HCT116 (cell line): ENCODE results near the gene EMD. TPM values are rescaled to one million over a fixed set of nuclear protein-coding genes. Genes with fewer than 3 reads are reported as not detected.
A peak's percentile ranks its signal among the peaks of the same experiment; 100 is the strongest.

Experiments used
- ATAC-seq: fragments of 200-7000 bp; cut with Tn5 transposase; 2 replicates; pipeline ENCODE4 v1.9.1; 2020; ENCODE audit warnings: mild to moderate bottlenecking, moderate library complexity
- BruUV-seq: library from RNA; stranded (reverse); fragments of 400-500 nt; replicated peaks from 2 replicates; lab custom pipeline; 2021; lab: Mats Ljungman, UMichigan
- CTCF ChIA-PET: fragments of 300-600 bp; sonication (Branson Sonifier 250); formaldehyde crosslinking; loops from one replicate; lab custom pipeline; 2021; ENCODE audit warnings: antibody characterized with exemption; lab: Charles Lee
- POLR2A ChIA-PET: fragments of 300-600, 350-600 bp; sonication (Branson Sonifier 250); formaldehyde crosslinking; loops from one replicate; lab custom pipeline; 2021; ENCODE audit warnings: antibody characterized with exemption; lab: Charles Lee
- RAD21 ChIA-PET, 2 experiments: fragments of 300-600 bp; sonication (Branson Sonifier 250); formaldehyde crosslinking; loops; one replicate each; lab custom pipeline; 2023; ENCODE audit warnings: low total read pairs in 2 of 2; ENCODE audit not compliant: uncharacterized antibody in 2 of 2, unreplicated experiment in 2 of 2, low non-redundant PET in 1 of 2; lab: Charles Lee
- DNase-seq: peaks from one replicate; pipeline ENCODE4 v3.0.0-alpha.2; 2010; ENCODE audit warnings: low read depth, low spot score
- H2AFZ ChIP-seq: fragments of 200-600 bp; shearing (Covaris generic), sonication (generic); 2 replicates; pipeline ENCODE4 v1.6.1; 2017; ENCODE audit warnings: low read depth, mixed run types, mixed read lengths, antibody characterized with exemption, low read length; ENCODE audit not compliant: poor library complexity, severe bottlenecking
- H3K27ac ChIP-seq: 2 replicates; pipeline ENCODE4 v1.5.1; 2012; ENCODE audit warnings: low read depth, low read length
- H3K27me3 ChIP-seq: fragments of 200-600 bp; sonication (generic); 2 replicates; pipeline ENCODE4 v1.6.1; 2016; ENCODE audit warnings: mixed run types, low read length, mixed read lengths; ENCODE audit not compliant: insufficient read depth
- H3K36me3 ChIP-seq, 2 experiments: fragments of 200-500 bp in 1 of 2; fragments of 200-600 bp in 1 of 2; sonication (Bioruptor generic) in 1 of 2; sonication (generic) in 1 of 2; 2 replicates each; pipeline versions ENCODE4 v1.5.1 to v1.6.1; 2014 to 2016; ENCODE audit warnings: low read length in 2 of 2, inconsistent platforms in 1 of 2, mixed read lengths in 1 of 2, mixed run types in 1 of 2; ENCODE audit not compliant: insufficient read depth in 2 of 2, control insufficient read depth in 1 of 2
- H3K4me1 ChIP-seq, 2 experiments: fragments of 200-600 bp in 1 of 2; sonication (generic) in 1 of 2; 2 replicates each; pipeline versions ENCODE4 v1.5.1 to v1.6.1; 2012 to 2017; ENCODE audit warnings: low read length in 2 of 2, inconsistent platforms in 1 of 2, mild to moderate bottlenecking in 1 of 2, mixed read lengths in 1 of 2, mixed run types in 1 of 2, moderate library complexity in 1 of 2; ENCODE audit not compliant: insufficient read depth in 2 of 2, control insufficient read depth in 1 of 2
- H3K4me2 ChIP-seq: fragments of 200-600 bp; sonication (generic); 2 replicates; pipeline ENCODE4 v1.6.1; 2017; ENCODE audit warnings: mixed run types, low read length, mixed read lengths
- H3K4me3 ChIP-seq, 2 experiments: fragments of 200-600 bp in 1 of 2; sonication (generic) in 1 of 2; replicated peaks in 1 of 2; 2 replicates each; pipeline ENCODE4 v1.5.1; 2011 to 2016; ENCODE audit warnings: low read length in 2 of 2, control low read depth in 1 of 2, low read depth in 1 of 2, mild to moderate bottlenecking in 1 of 2, mixed read lengths in 1 of 2, mixed run types in 1 of 2
- H3K79me2 ChIP-seq: fragments of 200-600 bp; sonication (generic); 2 replicates; pipeline ENCODE4 v1.6.1; 2017; ENCODE audit warnings: mild to moderate bottlenecking, mixed run types, low read length, moderate library complexity, mixed read lengths; ENCODE audit not compliant: insufficient read depth
- H3K9ac ChIP-seq: fragments of 200-600 bp; sonication (generic); 2 replicates; pipeline ENCODE4 v1.6.1; 2016; ENCODE audit warnings: low read length, mixed read lengths
- H3K9me2 ChIP-seq: fragments of 200-600 bp; sonication (generic), shearing (Covaris generic); 2 replicates; pipeline ENCODE4 v1.6.1; 2017; ENCODE audit warnings: mixed run types, mild to moderate bottlenecking, moderate library complexity; ENCODE audit not compliant: insufficient read depth
- H3K9me3 ChIP-seq, 2 experiments: fragments of 200-500 bp in 1 of 2; fragments of 200-600 bp in 1 of 2; sonication (Bioruptor generic) in 1 of 2; sonication (generic) in 1 of 2; 2 replicates each; pipeline ENCODE4 v1.6.1; 2014 to 2017; ENCODE audit warnings: low read length in 2 of 2, mixed read lengths in 2 of 2, inconsistent platforms in 1 of 2, low read depth in 1 of 2, mild to moderate bottlenecking in 1 of 2, mixed run types in 1 of 2, moderate library complexity in 1 of 2; ENCODE audit not compliant: control insufficient read depth in 1 of 2, insufficient read depth in 1 of 2
- H4K20me1 ChIP-seq: fragments of 200-600 bp; sonication (generic), shearing (Covaris generic); 2 replicates; pipeline ENCODE4 v1.6.1; 2017; ENCODE audit warnings: mixed run types, mild to moderate bottlenecking, moderate library complexity; ENCODE audit not compliant: insufficient read depth
- CBX3 ChIP-seq: IDR thresholded peaks from 2 replicates; pipeline ENCODE4 v1.6.1; 2012; ENCODE audit warnings: low read depth
- CEBPB ChIP-seq: IDR thresholded peaks from 2 replicates; pipeline ENCODE4 v1.6.1; 2012; ENCODE audit warnings: low read depth
- CTCF ChIP-seq, 3 experiments: fragments of 200-600 bp in 1 of 3; sonication (generic) in 1 of 3; IDR thresholded peaks in 2 of 3; conservative IDR thresholded peaks in 1 of 3; 2 replicates each; pipeline ENCODE4 v1.5.1; 2012 to 2017; ENCODE audit warnings: low read depth in 2 of 3, low read length in 2 of 3, antibody characterized with exemption in 1 of 3, borderline replicate concordance in 1 of 3, control low read depth in 1 of 3, mild to moderate bottlenecking in 1 of 3, mixed read lengths in 1 of 3, mixed run types in 1 of 3, moderate library complexity in 1 of 3; ENCODE audit not compliant: insufficient read depth in 1 of 3
- ELF1 ChIP-seq: IDR thresholded peaks from 2 replicates; pipeline ENCODE4 v1.6.1; 2012; ENCODE audit warnings: low read depth, borderline replicate concordance
- EZH2 ChIP-seq: fragments of 200-600 bp; sonication (generic); IDR thresholded peaks from 2 replicates; pipeline ENCODE4 v1.6.1; 2017; ENCODE audit warnings: antibody characterized with exemption, mixed run types
- EZH2phosphoT487 ChIP-seq: fragments of 200-600 bp; IDR thresholded peaks from 2 replicates; pipeline ENCODE4 v1.6.1; 2018; ENCODE audit warnings: antibody characterized with exemption, borderline replicate concordance
- FOSL1 ChIP-seq: IDR thresholded peaks from 2 replicates; pipeline ENCODE4 v1.6.1; 2012; ENCODE audit warnings: low read depth
- JUND ChIP-seq: IDR thresholded peaks from 2 replicates; pipeline ENCODE4 v1.6.1; 2012
- POLR2A ChIP-seq: IDR thresholded peaks from 2 replicates; pipeline ENCODE4 v1.7.0; 2011; ENCODE audit warnings: borderline replicate concordance; ENCODE audit not compliant: insufficient read depth, insufficient read length; ENCODE audit errors: extremely low read depth
- POLR2AphosphoS5 ChIP-seq: IDR thresholded peaks from 2 replicates; pipeline ENCODE4 v1.6.1; 2011; ENCODE audit warnings: mild to moderate bottlenecking, low read depth, low read length, moderate library complexity
- TCF7L2 ChIP-seq: IDR thresholded peaks from 2 replicates; pipeline ENCODE4 v1.7.0; 2011; ENCODE audit warnings: borderline replicate concordance, inconsistent platforms; ENCODE audit not compliant: insufficient read depth, insufficient read length; ENCODE audit errors: extremely low read depth
- YY1 ChIP-seq: IDR thresholded peaks from 2 replicates; pipeline ENCODE4 v1.6.1; 2011; ENCODE audit warnings: low read length, low read depth, moderate library complexity, mild to moderate bottlenecking; ENCODE audit not compliant: insufficient replicate concordance; ENCODE audit errors: extremely low read depth
- ZBTB33 ChIP-seq: IDR thresholded peaks from 2 replicates; pipeline ENCODE4 v1.6.1; 2011; ENCODE audit warnings: mild to moderate bottlenecking, low read length, moderate library complexity; ENCODE audit not compliant: insufficient replicate concordance; ENCODE audit errors: extremely low read depth
- ZFX ChIP-seq: fragments of 450-650 bp; IDR thresholded peaks from 2 replicates; pipeline ENCODE4 v1.6.1; 2017
- intact Hi-C: fragments of 100-400 bp; cut with micrococcal nuclease; formaldehyde crosslinking; loops from 2 replicates; pipeline ENCODE4 v1.10.0; 2022
- total RNA-seq: library from RNA; stranded (reverse); gene quantifications from one replicate; pipeline ENCODE4 v1.2.1, GENCODE V29; 2021; ENCODE audit not compliant: unreplicated experiment

Gene EMD
- total RNA-seq, 1 experiment from 2014 or later = 102 TPM

- H3K79me2 ChIP-seq = peaks cover 19% of the 10 kb centered on the region
- intact Hi-C loops = no loop called here
- no peaks in the 10 kb centered on the region for H3K27me3 ChIP-seq
- H3K9ac ChIP-seq = no peak overlapping the region
- H3K36me3 ChIP-seq = peaks cover 0 to 27% of the 10 kb centered on the region in 2 experiments; a peak in 1 of 4 replicates
- TF ChIP-seq EZH2 (no peak), POLR2A (peak; percentile 74), CBX3 (no peak), FOSL1 (no peak), POLR2AphosphoS5 (peak; percentile 78)
- TF ChIP-seq, all 23 proteins: peak for 2
- peak; percentile 14 for ATAC-seq
- DNase-seq = no peak
- ChIA-PET POLR2A (interaction anchor here (2.8 kb wide), 1 partner anchor 8 kb away, joined by 10 read pairs; the partner anchor contains the start of gene DNASE1L1), CTCF (no interaction called here), RAD21 (no interaction called here)
- no peak overlapping the region for H2AFZ ChIP-seq
- no peak overlapping the region for H3K4me2 ChIP-seq
- BruUV-seq = no TSS peak
- no peaks in the 10 kb centered on the region for H3K9me3 ChIP-seq
- no peak overlapping the region for H3K4me3 ChIP-seq
- H3K9me2 ChIP-seq = no peaks in the 10 kb centered on the region
- H3K4me1 ChIP-seq = peaks cover 0 to 21% of the 10 kb centered on the region in 2 experiments; a peak in 2 of 4 replicates
- H3K27ac ChIP-seq = peak overlapping the region; percentile 45; the same call in 1 of the 2 replicates
- no peaks in the 10 kb centered on the region for H4K20me1 ChIP-seq
These were observed 22.1 kb downstream of the EMD start for GRCh38 chrX:154401045-154401799.

GRCh38 chrX:154401918-154402621 lies 23.0 kb downstream of the EMD start:
- no peak for DNase-seq
- H3K4me1 ChIP-seq = peaks cover 0 to 19% of the 10 kb centered on the region in 2 experiments; a peak in 2 of 4 replicates
- intact Hi-C loops = no loop called here
- ChIA-PET POLR2A (no interaction called here), RAD21 (no interaction called here), CTCF (no interaction called here)
- H3K36me3 ChIP-seq = peaks cover 0 to 27% of the 10 kb centered on the region in 2 experiments; a peak in 1 of 4 replicates
- no peak overlapping the region; the same call in none of the 2 replicates for H3K27ac ChIP-seq
- ATAC-seq = no peak
- no peaks in the 10 kb centered on the region for H3K9me3 ChIP-seq
- no peak overlapping the region for H3K4me2 ChIP-seq
- no peak overlapping the region for H2AFZ ChIP-seq
- BruUV-seq = no TSS peak
- no peak overlapping the region for H3K4me3 ChIP-seq
- no peaks in the 10 kb centered on the region for H4K20me1 ChIP-seq
- H3K27me3 ChIP-seq = no peaks in the 10 kb centered on the region
- H3K9me2 ChIP-seq = no peaks in the 10 kb centered on the region
- no peak overlapping the region for H3K9ac ChIP-seq
- H3K79me2 ChIP-seq = peaks cover 19% of the 10 kb centered on the region
- TF ChIP-seq ELF1 (no peak), YY1 (no peak), CEBPB (no peak), TCF7L2 (no peak), CTCF (IDR thresholded peaks at IDR 0.05 in 2 of 3, conservative IDR thresholded peaks at IDR 0.05 in 1 of 3; ENCODE audit: borderline replicate concordance in 1 of 3, insufficient read depth in 1 of 3, low read depth in 2 of 3, low read length in 2 of 3) (no peak), ZBTB33 (no peak), ZFX (no peak), JUND (no peak), EZH2phosphoT487 (no peak), POLR2A (no peak), POLR2AphosphoS5 (no peak; the same call in 1 of the 2 replicates), EZH2 (no peak)
